GM18499 (cell line): Measurements from ENCODE around the gene ANKRD13C.
"Not testable (repeated sequence)": the region's sequence is repeated elsewhere in the genome, so short reads cannot be mapped to it uniquely, and the experiment has no call there.

ENCODE experiments used
- ATAC-seq: cut with Tn5 transposase; IDR thresholded peaks from one replicate; pipeline ENCODE4 v1.9.1; 2021; ENCODE audit warnings: moderate number of reproducible peaks; ENCODE audit not compliant: insufficient read depth, unreplicated experiment

Gene ANKRD13C, protein sequence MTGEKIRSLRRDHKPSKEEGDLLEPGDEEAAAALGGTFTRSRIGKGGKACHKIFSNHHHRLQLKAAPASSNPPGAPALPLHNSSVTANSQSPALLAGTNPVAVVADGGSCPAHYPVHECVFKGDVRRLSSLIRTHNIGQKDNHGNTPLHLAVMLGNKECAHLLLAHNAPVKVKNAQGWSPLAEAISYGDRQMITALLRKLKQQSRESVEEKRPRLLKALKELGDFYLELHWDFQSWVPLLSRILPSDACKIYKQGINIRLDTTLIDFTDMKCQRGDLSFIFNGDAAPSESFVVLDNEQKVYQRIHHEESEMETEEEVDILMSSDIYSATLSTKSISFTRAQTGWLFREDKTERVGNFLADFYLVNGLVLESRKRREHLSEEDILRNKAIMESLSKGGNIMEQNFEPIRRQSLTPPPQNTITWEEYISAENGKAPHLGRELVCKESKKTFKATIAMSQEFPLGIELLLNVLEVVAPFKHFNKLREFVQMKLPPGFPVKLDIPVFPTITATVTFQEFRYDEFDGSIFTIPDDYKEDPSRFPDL

DNA sequence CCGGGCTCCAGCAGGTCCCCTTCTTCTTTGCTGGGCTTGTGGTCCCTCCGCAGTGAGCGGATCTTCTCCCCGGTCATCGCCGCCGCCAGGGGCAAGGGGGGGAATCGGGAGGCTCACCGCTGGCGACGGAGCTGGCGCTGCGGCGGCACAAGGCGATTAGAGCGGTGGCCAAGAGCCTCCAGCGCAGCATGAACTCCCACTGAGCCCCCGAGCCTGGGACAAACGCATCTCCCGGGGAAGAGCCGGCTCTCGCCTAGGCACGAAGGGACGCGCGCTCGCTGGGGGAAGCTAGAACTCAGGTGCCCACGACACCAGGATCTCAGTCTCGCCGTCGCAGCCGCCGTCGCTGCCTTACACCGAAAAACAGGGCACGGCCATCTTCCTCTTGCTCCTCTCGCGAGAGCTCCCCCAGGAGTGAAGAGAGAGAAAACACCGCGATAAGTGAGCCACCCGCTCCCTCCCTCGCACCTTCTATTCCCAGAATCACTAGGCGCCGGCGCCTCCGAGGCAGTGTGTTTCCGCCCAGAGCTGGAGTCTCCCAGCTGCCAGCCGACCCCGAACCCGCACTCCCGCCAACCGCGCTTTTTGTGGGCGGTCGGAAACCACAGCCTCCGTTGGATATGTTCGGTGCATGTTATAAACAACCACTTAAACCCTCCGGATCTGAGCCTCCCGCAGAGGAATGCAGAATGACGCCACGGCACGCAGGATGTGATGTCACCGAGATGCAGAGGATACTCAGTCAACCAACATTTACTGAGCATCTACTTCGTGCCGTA lies at the start of gene ANKRD13C:
Gene ANKRD13C (minus strand): TSS at position 391 of the 779 bp plus-strand sequence. CDS start 314 bp downstream, at position 77.
- ATAC-seq = peak; percentile 77

DNA sequence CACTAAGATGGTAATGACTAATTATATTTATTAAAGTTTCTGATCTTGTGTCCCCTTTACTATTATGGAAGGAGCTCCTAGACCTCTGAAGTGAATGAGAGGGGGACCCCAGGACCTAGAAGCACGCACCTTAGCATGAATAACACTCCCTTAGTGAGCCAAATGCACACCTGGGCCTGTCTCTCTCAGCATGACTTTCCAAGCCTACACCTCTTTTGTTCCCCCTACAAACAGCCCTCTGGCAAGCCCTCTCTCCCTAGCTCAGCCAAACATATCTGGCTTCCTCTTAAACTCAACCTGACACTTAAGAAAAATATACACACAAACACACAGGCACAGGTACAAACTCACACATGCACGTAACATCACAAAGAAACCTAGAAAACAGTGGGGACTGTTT lies 49.2 kb upstream of the ANKRD13C start:
- no peak for ATAC-seq

DNA sequence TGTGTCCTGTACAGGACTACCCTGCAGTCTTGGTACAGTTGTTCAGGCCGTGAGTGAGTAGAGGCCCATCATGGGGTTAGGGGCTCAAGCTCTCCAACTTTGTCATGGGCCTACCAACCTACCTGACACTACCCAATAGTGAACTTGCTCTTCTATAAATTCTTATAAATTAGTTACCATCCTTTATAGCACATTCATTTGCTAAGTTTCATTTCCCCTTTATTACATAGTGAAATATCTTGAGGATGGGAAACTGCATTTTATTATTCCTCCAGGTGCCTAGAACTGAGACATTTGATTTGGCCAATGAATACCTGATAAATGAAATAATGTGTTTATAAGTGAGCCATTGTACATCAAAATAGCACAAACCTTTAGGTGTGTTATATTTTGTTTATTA lies 47.5 kb upstream of the ANKRD13C start:
- no peak for ATAC-seq

DNA sequence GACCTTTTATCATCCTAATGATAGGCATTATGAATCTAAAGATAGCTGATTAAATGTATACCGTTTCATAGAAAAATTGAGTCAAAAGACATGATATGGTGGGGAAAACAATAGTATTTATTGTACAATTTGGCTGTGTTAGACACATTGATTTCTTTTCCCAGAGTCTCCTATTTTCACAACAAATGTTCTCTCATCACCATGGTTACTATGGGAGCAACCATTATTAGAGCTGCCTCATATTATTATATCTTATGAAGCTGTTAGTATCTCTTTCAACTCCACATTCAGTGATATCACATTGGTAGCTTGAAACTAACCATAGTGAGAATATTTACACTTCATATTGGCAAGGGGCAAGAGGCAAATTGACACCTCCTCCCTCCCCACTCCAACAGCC lies 45.8 kb upstream of the ANKRD13C start:
- ATAC-seq = no peak

DNA sequence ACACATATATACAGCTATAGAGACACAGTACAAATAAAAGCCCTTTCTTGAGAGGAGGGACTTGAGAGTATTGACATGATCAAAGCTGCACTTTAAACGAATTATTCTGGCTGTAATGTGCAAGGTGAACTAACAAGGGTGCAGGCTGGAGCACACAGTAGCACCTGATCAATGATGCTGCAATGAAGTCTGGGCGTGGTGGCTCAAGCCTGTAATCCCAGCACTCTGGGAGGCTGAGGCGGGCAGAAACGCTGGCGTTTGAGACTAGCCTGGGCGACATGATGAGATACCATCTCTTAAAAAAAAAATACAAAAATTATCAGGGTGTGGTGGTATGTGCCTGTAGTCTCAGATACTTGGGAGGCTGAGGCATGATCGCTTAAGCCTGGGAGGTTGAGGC lies 42.5 kb upstream of the ANKRD13C start:
- ATAC-seq = no peak

DNA sequence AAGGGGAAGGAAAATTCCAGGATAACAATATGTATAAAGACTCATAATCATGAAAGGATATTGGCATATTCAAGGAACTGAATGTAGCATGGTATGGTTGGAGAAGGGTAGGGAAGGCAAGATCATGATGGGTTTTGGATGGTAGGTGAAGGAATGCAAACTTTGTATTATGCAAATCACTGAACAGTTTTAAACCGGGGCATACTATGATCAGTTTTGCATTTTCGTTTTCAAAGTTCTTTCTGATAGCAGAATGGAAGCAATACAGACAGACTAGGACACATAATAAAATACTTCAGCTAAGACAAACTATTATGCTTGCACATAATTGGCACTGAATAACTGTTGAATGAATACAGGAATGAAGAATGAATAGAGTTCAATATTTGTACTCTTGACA lies 42.1 kb upstream of the ANKRD13C start:
- ATAC-seq = no peak

DNA sequence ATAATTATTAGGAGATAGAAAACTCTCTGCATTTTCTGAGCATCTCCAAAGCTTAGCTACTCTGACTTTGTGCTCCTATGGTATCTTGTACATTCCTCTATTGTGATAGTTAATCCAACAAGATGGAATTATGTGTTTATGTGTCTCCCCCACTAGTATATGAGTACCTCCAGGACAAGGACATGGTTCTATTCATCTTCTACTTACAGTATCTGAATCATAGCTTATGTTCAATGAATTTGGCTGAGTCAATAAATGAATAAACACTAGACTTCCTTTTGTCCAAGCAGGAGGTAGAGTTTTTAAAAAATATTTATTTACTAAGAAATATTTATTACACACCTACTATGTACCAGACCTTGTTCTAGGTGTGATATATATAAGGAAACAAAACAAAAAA lies 38.1 kb upstream of the ANKRD13C start:
- ATAC-seq = no peak

DNA sequence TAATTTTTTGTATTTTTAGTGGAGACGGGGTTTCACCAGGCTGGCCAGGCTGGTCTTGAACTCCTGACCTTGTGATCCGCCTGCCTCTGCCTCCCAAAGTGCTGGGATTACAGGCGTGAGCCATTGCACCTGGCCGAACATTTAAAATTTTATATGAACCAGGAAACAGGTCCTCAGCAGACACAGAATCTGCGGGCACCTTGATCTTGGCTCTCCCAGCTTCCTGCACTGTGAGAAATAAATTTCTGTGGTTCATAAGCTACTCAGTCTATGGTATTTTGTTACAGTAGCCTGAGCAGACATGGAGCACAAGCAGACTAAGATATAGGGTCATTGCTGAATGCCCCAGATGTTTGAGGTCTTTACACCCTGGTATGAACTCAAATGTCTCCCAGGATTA lies 33.0 kb upstream of the ANKRD13C start:
- no peak for ATAC-seq

DNA sequence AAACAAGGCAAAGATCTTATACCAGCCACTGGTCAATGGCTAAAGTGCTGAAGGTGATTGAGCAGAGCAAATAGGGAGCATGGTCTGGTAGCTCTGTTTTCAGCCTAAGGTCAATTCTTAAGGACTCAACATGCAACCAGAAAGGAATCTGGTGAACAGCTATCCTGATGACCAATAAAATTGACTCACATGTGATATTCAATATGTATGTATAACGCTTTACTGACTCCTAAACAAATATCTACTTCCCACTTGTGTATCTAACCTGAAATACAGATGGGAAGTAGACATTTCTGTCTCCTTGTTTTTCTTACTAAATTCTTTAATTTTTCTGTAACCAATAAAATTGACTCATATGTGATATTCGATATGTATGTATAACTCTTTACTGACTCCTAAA lies 31.6 kb upstream of the ANKRD13C start:
- no peak for ATAC-seq

DNA sequence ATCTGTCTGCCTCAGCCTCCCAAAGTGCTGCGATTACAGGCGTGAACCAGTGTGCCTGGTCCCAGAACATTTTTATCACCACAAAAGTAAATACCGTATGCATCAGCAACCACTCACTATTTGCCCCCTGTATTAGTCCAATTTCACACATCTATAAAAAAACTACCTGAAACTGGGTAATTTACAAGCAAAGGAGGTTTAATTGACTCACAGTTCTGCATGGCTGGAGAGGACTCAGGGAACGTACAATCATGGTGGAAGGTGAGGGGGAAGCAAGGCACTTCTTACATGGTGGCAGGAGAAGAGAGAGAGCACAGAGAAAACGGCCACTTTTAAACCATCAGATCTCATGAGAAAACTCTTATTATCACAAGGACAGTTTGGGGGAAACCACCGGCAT lies 31.0 kb upstream of the ANKRD13C start:
- no peak for ATAC-seq

DNA sequence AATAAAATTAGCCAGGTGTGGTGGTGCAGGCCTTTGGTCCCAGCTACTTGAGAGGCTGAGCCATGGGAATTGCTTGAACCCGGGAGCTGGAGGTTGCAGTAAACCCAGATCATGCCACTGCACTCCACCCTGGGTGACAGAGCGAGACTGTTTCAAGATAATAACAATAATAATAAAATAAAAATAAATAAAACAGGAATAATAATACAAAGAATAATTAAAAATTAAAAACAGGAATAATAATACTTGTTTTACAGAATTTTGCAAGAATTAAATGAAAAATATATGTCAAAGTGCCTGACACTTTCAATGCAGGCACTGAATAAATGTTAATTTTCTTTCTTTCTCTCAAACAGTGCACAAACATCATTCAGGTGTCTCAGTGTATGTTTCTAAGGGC lies 30.0 kb upstream of the ANKRD13C start:
- no peak for ATAC-seq

DNA sequence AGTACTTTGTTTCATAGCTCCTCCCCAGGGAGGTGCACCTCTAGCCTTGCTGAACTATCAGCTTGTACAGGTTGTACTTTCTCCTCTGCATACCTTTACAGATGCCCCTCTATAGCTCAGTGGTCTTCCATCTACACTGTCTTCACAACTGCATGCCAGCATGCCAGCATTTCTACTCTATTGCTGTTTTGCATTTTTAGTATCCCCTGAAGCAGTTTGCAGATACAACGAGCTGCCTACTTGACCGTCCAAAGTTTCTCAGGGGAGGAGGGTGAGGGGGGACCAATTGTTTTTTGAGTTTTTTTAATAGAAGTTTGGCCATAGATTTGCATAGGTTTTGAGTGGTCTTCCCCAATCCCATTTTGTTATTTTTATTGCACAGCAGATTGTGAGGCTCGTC lies 29.0 kb upstream of the ANKRD13C start:
- no peak for ATAC-seq

DNA sequence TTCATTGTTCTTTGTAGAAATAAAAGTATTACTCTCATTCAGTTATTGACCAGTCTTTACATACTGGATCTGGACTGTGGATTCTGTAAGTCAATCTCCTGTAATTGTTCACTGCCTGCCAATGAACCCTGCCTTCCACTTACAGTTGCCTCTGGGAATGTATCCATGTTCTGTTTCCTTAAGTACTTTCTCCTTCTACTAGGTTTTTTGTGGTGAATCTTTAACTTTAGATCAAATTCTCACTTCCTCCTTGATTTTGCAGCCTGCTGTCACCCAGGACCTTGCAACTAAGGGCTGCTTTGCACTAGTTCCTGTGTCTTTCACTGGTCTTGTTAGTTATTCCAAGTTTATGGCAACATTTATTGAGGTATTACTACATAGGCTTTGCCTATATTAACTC lies 28.2 kb upstream of the ANKRD13C start:
- no peak for ATAC-seq

DNA sequence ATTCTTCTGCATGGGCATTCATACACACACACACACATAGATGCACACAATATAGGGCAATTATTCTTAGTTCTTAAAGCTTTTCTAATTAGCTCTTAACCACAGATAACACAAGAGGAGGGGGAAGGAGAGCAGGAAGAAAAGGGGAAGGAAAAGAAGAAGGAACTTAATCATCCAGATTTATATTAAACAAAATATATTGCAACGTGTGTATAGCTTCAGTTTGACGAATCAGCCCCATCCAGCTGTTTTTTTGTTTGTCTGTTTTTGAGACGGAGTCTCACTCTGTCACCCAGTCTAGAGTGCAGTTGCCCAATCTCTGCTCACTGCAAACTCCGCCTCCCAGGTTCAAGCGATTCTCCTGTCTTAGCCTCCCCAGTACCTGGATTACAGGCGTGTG lies 21.7 kb upstream of the ANKRD13C start:
- ATAC-seq = no peak

DNA sequence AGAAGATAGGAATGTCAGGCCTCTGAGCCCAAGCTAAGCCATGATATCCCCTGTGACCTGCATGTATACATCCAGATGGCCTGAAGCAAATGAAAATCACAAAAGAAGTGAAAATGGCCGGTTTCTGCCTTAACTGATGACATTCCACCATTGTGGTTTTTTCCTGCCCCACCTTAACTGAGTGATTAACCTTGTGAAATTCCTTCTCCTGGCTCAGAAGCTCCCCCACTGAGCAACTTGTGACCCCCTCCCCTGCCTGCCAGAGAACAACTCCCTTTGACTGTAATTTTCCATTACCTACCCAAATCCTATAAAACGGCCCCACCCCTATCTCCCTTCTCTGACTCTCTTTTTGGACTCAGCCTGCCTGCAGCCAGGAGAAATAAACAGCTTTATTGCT lies 19.1 kb upstream of the ANKRD13C start:
- ATAC-seq = not testable (repeated sequence)

DNA sequence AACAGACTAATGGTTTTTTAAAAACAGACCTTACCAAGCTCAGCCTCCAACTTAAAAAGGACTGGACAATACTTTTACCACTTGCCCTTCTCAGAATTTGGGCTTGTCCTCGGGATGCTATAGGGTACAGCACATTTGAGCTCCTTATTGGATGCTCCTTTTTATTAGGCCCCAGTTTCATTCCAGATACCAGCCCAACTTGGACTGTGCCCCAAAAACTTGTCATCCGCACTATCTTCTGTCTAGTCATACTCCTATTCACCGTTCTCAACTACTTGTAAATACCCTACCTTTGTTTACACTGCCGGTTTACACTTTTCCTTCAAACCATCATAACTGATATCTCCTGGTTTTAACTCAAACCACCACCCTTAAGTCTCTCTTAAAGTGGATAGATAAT lies 17.9 kb upstream of the ANKRD13C start:
- ATAC-seq = no peak

DNA sequence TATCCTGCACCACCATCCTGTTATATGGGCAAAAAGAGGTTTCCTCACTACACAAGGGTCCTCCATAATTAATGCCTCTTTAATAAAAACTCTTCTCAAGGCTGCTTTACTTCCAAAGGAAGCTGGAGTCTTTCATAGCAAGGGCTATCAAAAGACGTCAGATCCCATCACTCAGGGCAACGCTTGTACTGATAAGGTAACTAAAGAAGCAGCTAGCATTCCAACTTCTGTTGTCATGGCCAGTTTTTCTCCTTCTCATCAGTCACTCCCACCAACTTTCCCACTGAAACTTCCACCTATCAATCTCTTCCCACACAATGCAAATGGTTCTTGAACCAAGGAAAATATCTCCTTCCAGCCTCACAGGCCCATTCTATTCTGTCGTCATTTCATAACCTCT lies 17.1 kb upstream of the ANKRD13C start:
- not testable (repeated sequence) for ATAC-seq

DNA sequence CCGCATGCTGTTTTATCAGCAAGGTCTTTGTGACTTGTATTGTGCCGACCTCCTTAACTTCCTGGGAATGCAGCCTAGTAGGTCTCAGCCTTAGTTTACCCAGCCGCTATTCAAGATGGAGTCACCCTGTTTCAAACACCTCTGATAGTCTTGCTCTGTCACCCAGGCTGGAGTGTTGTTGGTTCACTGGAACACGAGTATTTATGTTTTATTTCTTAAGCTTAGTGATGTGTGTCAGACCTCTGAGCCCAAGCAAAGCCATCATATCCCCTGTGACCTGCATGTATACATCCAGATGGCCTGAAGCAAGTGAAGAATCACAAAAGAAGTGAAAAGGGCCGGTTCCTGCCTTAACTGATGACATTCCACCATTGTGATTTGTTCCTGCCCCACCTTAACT lies 12.9 kb upstream of the ANKRD13C start:
- not testable (repeated sequence) for ATAC-seq

DNA sequence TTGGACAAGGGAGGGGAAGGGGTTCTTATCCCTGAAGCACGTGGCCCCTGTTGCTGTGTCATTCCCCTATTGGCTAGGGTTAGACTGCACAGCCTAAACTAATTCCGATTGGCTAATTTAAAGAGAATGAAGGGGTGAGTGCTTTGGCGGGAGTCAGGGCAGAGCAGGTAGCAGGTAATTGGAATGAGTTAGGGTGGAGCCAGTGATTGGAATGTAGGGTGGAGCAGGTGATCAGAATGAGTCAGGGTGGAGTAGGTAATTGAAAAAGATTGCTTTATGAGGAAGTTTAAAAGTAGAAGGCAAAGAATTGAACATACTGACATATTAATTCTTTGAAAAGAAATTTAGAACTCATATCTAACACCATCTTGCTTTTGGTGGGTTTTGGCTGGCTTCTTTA lies 12.5 kb upstream of the ANKRD13C start:
- ATAC-seq = not testable (repeated sequence)

DNA sequence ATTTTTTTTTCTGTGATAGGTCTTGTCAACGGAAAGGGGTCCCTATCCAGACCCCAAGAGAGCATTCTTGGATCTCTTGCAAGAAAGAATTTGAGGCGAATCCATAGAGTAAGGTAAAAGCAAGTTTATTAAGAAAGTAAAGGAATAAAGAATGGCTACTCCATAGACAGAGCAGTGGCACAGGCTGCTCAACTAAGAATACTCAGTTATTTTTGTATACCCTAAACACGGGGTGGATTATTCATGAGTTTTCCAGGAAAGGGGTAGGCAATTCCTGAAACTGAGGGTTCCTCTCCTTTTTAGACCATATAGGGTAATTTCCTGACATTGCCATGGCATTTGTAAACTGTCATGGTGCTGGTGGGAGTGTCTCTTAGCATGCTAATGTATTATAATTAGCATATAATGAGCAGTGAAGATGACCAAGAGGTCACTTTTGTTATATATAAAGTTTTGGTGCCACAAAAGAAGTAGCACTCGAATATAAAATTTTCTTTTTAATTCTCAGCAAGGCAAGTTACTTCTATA lies 12.0 kb upstream of the ANKRD13C start:
- not testable (repeated sequence) for ATAC-seq

DNA sequence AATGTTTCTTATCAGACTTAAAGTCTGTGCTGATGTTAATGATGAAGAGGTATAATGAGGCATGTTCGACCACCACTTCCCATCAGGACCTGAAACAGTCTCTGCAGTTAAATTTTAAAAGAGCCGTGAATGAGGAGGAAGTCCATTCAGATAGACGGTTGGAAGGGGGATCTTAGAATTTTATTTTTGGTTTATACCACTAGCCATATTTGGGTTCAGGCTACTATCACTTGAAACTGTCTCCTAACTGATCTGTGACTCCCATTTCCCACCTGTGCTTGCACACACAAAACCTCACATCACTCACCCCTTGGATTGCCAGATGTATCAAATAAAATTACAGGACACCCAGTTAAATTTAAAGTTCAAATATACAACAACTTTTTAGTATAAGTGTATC lies 9.9 kb upstream of the ANKRD13C start:
- ATAC-seq = no peak
